Stimulated activated CD8-positive, alpha-beta memory T cell treated with anti-CD3 and anti-CD28 coated beads, Interleukin-4, amount 100 ng/mL, for 24 hours (primary cell): ENCODE data around the gene ATXN10.
A peak's percentile ranks its signal among the peaks of the same experiment; 100 is the strongest.

Experiments
- DNase-seq: peaks from one replicate; pipeline ENCODE4 v3.0.0-alpha.2; 2020; ENCODE audit warnings: low read depth

The ATXN10 gene

DNA sequence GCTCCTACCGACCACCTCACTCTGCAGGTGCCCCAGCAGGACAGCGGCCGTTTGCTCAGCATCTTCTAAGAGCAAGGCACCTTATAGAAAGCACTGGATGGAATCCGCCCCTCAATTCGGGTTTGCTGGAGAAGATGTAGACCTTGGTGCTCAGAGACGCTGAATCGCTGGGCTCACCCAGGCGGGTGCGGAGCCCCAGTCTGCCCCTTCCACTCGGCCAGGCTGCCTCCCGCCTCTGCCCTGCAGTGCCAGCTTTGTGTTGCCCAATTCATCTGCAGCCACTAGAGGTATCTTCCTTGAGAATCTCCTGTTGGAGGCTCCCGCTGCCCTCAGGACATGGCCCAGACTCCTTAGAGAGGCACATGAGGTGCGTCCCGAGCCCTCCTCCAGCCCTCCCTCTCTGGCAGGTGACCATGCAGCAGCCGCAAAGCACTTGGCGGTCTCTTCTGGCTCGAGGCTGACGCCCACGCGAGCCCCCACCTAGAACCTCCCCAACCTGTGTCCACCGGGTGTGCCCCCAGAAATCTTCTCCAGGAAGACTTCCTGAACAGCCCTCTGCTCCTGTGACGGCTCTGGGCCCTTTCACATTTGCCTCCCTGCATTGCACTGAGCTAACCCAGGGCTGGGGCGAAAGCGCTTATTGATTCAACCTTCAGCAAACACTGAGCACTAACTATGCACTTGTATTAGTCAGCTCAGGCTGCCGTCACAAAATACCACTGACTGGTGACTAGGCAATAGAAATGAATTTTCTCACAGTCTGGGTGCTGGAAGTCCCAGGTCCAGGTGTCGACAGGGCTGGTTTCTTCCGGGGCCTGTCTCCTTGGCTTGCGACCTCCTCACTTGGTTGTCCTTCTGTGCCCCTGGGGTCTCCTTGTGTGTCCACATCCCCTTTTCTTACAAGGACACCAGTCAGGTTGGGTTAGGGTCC, 187.9 kb downstream of the ATXN10 start:
- no peak for DNase-seq

DNA sequence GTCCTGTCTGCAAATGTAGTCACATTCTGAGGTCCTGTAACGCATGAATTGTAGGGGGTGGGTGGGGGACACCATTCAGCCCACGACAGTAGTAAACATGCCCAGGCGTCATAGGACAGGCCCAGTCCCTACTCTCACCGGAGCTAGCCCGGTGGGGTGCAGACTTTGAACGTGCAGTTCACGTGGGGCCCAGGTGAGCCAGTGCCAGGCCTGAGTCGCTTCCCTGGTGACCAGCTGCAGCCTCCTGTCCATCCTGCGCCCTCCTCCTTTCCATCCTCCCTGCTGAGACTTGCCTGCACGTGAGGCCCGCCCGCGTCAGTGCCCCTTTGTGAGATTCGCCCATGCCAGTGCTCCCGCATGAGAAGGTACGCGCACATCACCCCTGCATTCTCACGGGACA, 188.6 kb downstream of the ATXN10 start:
- DNase-seq, result no peak

DNA sequence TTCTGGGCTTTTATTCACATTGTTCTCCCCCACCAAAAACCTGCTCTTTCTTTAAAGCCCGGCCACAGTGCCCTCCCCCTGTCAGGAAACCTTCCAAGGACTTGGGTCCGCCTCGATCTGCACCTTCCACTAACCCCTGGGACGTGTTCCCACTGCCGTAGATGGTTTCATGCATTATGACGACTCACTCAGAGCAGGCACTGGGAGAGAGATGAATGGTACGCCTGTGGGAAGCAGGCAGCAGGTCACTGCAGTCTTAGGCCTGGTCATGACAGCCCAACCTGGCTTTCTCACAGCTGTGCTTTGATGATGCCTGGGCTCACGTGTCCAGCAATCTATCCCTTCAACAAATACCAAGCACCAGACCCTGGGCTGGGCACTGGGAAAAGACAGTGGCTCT, 189.6 kb downstream of the ATXN10 start:
- DNase-seq, result no peak

DNA sequence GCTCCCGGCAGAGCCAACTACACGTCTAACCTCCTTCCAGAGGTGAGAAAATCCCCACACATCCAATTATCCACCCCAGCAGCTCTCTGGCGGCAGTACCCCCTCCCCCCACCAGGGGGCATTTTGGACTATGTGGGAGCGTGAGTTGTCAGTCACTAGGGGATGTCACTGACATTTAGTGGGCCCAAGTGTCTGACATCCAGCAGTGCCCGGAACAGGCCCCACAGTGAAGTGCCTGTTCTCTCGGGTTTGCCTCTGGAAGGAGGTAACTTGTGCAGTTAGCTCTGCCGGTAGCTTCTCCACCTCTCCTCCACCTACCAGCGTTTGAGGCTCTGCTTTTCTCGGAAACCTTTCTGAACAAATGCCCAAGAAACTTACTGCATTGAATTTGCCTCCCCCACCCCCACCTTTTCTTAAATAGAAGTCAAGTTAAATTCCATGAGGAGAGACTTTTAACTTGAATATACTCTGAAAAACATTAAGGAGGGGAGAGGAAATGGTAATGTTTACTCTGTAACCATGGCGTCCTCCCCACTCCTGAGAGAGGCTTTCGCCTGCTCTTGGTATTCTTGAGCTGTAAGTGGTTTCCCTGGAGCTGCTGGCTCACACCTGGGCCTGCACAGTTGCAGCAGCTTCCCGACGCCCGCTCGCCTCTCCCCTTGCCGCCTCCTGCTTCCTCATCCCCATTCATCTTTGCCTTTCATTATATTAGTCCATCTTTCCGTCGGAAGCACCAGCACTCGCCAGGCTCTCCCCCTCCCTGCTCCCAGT, 192.5 kb downstream of the ATXN10 start:
- DNase-seq, result peak; percentile 68

DNA sequence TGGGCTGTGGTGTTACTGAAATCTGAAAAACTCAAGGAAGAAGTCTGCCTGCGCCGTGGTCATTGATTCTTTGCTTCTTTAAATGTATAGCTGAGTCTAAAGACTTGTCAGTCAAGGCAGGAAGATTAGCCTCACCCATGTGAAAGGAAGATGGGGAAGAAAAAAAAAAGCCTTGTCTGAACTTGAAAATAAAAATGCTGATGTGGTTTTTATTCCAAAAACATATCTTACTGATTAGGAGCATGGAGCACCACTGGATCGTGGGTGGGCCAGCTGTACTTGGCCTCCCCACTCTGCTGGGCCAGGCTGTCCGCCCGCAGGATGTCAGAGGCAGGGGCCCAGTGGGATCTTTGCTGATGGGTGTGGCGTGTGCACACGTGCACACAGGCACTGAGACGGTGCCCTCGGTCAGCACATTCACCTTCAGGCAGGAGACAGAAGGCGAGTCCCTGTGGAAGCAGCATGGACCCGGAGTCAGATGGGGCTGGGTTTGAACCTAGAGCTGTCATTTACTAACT, 193.4 kb downstream of the ATXN10 start:
- no peak for DNase-seq

DNA sequence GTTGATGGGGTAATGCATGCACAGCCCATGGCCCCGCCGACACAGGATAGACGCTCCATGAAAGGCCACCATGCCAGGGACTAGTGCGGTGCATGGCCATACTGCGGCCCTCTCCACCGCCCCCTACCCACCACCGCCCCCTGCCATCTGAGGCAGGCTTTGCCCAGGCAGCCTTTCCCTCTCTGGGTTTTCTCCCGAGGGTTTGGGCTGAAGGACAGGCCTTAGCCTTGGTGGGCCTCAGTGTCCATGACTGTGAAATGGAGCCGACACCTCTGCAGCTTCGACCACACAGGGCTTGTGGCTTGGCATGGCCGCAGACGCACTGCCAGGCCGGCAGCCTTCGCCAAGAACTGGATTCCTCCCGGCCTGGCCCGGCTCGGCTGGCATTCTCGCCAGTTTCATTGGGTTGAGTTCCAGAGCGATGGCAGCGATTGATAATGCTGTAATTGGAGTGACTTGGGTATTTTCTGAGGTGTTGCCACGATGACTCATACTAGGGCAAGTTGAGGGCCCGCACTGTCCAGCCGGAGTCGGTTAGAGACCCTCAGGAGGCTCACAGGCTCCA, 194.0 kb downstream of the ATXN10 start:
- DNase-seq, result no peak

DNA sequence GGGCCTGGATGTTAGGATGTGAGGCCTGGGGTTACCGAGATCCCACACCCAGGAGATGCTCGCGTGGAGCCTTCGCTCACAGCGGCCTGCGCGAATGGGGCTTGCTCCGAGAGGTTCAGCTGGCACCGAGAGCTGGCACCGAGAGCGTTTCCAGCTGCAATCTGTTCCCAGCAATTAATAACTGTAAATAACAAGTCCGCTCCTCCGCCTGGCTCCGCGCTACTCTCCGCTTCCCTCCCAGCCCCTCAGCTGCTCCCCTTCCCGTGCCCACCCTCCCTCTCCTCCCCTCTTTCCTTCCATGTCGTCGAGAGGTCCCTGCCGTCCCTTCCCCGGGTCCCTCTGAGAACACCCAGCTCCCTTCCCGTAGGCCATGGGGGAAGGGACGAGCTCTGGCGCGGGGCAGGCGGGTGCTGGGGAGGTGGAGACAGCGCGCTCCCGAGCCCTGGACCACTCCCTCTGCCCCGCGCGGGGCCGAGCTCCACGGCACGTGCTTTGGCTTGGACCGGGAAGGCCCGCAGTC, 194.6 kb downstream of the ATXN10 start:
- no peak for DNase-seq

DNA sequence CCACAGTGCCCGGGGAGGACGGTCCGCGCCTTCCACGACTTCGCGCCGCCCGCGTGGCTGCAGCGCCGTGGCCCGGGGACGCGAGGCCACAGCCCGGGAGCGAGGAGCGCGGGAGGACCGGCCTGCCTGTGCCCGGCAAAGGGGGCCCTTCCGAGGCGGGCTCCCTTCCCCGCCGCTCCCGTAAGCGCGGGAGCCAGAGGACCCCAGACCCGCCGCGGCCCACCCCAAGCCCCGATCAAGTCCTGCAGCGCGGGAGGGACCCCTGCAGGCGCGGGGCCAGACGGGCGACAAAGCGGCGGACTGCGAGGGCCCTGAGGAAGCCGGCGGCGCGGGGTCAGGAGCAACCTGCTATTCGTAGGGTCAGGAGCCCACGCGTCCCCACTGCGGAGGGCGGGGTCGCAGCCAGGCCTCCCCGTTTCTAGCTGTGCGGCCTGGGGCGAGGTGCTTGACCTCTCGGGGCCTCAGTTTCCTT, 195.0 kb downstream of the ATXN10 start:
- DNase-seq, result no peak

DNA sequence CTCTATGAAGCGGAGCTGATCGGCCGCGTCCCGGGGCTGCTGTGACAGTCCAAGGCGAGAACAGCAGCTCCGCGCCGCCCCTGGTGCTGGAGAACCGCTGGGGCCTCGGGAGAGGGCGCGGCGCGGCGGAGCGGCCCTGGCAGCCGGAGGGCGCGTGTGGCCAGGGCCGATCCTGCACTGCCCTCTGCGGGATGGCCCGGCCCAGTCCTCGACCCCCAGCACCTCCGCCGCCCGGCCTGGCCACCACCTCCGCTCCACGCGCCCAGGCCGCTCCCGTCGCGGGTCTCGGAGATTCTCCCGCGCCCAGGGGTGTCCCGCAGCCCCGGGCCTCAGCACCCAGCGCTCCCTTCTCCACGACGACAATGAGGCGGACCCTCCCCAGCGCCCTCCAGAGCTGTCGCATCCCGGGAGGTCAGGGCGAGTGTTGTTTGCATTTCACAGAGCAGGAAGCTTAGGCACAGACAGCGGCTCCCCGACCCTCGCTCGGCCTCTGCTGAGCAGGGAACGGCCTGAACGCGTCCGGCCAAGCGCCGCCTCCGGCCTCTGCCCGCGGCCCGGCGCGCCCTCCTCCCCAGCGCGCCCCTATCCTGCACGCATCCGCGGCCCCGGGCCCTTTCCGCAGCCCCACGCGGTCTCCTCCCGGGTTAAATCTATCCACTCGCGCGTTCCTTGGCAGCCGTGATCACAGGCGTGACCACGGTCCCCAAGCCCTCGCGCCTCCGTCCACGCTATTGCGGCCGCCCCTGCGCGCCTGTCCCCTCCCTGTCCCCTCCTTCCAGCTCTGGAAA, 195.7 kb downstream of the ATXN10 start:
- no peak for DNase-seq

DNA sequence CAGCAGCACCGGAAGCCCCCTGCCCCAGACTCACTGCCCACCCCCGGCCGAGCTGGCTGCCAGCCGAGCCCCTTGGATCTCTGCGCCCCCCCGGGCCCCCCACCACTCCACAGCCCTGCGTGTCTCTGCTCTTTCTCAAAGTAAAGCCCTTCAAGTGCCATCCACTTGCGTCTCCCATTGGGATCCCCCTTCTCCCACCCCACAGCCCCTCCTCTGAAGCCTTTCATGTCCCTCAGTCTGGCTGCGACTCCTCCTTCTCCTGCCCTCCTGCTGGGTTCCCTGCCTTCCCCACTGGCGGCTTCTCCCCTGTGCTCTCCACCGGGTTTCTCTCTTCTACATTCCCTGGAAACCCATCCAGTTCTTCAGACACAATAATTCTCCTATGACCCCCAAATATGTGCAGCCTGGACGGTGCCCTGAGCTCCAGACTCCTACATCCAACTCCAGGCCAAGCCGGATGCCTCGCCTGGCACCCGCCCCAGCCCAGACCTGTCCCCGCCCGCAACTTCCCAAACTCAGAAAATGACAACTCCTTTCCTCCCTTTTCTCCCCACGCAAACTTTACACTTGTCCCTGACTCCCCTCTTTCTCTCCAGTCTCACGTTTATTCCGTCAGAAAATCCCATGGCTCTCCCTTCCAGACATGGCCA, 196.4 kb downstream of the ATXN10 start:
- no peak for DNase-seq

DNA sequence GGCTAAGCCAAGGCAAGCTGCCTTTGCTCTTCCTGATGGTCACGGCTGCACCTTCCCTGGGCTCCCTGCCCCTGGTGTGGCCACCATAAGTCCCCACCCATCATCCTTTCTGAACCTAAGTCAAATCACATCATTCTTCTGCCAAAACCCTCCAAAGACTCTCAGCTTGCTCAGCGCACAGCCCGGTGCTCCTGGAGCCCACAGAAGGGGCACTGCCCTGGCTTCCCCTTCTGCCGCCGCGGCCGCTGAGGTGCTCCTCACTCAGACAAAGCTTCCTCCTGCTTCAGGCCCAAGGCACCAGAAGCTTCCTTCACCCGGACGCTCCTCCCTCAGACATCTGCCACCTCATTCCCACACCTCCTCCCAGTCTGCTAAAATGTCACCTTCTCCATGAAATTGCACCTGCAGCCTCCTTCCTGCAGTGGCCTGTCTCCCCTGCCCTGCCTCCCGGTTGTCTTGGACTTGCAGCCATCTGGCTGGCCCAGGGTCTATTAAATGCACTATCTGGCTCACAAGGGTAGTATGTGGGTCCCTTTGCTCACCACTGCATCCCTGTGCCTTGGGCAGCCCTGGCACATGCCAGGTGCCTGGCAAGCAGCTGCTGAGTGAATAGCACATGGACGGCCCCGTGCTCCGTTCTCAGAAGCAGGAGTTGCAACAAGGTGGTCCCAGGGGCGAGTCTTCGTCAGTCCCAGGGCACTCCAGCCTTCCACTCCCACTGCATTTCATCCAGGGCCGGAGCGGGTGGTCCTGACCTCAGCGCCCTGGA, 197.1 kb downstream of the ATXN10 start:
- DNase-seq, result no peak

DNA sequence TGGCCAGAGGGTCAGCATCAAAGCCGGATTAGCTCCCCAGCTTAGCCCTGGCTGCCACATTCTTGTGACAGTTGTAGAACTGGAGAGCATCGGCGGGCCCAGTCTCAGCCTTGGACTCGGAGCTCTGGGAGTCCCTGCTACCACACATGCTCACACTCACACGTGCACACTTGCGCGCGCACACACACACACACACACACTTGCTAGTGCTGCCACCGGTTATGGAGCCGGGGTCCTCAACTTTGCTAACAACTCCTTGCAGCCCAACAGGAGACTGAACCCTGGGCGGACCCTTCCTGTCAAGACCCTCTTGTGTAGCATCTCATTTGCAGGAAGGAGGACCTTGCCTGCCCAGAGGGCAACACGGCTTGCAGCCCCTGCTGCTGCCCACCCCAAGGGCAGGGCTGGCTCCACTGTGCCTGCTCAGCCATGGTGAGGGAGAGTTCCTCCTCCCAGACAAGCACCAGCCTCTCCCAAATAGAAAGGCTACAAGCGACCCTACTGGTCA, 197.8 kb downstream of the ATXN10 start:
- DNase-seq, result no peak

DNA sequence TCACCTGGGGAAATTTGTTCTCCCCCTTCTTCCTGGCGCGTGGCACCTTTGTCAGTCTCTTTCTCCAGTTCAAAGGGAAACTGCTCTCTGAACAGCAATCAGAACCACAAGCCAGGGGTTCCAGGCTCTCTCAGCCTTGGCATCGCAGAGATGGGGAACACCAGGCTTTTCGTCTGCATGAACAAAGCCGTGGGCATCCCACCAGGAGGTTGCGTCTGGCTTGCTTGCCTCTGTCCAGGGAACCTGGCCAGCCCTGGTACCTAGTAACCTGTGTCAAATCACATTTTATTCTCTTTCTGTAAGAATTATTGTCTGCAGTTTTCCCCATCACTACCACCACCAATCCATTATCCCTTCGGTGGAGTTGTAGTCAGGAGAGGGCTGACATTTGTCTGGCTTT, 198.4 kb downstream of the ATXN10 start:
- DNase-seq, result no peak

DNA sequence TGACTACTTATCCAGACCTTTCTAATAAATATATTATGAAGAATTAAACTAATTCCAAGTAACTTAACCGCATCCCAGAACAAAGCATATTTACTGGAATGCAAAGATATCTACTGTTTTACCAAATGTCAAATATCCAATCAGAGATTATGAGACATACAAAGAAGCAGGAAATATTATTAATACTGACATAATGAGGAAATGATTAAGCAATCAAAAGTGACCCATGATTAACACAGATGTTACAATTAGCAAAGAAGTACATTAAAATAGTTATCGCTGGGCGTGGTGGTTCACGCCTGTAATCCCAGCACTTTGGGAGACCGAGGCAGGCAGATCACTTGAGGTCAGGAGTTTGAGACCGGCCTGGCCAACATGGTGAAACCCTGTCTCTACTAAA, 200.1 kb downstream of the ATXN10 start:
- no peak for DNase-seq

DNA sequence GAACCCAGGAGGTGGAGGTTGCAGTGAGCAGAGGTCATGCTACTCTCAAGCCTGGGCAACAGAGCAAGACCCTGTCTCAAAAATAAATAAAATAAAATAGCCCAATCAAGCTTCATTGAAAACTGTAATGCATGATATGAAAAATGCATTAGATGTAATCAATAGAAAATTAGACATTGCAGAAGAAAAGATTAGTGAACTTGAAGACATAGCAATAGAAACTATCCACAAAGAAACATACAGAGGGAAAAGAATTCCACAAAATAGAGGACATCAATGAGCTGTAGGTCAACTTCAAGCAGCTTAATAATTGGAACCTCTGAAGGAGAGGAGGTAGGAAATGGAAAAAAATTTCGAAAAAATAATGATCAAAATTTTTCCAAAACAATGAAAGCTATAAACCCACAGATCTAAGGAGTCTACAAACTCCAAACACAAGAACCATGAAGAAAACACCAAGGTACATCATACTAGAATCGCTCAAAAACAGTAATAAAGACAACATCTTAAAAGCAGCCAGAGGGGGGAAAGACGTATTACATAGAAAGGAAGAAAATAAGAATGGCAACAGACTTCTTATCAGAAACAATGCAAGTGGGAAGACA, 201.1 kb downstream of the ATXN10 start:
- no peak for DNase-seq

DNA sequence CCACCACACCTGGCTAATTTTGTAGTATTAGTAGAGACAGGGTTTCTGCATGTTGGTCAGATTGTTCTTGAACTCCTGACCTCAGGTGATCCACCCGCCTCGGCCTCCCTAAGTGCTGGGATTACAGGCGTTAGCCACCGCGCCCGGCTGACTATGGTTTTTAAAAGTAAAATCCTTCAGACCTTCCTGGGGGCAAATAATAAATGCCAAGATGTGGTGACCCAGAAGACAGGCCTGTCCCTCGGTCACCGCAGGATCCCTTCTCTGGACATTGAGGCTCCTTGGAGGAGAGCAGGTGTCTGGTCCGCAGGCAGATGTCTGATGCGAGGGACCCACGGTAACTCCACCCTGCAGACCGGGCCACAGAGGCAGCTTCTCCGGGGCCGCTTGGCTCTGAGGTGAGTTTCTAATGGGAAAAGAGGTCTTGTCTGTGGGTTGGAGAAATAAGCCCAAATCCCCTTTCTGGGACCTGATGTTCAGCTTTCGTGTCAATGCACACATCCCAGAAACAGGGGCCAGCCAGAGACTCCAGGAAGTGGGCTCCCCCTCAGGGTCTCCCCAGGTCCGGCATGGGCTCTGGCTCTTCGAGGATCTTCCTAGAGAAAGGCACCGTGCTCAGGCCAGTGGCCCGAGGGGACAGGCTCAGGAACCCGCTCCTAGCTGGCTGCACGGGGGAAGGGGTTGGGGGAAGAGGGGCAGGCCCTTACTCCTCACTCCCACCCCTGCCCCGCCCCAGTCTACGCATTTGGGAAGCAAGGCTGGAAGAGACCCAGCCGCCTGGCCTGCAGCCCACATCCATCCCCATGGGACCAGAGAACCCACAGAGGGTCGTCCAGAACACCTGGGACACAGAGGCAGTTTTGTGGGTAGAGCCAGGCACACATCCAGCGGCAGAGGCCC, 204.8 kb downstream of the ATXN10 start:
- no peak for DNase-seq

DNA sequence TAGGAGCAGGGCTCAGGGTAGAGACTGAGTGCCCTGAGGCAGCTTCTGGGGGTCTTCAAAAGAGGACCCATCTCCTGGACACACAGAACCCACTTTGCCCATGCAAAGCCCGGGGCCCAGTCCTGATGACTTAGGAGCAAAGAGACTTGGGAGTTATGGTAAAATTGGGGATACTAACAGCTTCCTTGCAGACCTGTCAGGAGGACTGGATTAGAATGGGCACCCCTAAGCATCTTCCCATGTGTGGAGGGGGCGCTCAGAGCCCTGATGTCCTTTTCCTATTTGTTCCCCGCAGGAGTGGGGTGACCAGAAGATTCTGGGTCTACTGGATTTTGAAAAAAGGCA, 205.4 kb downstream of the ATXN10 start:
- DNase-seq, result no peak

DNA sequence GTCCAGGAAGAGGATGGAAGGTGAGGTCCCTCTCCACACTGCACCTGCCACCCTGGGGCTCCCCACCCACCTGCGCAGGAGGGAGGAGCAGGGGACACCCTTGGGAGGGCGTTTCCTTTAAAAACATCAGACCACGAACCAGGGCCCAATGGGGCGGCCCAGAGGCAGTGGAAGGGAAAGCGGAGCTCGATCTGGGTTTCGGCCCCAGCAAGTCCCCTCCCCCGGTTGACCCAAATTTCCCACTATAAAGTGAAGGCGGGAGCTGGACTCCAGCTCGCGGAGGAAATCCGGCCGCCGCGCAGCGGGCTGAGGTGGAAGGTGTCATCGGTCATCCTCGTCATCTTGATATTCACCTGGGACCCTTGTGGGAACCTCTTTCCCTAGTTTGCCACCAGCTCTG, 206.0 kb downstream of the ATXN10 start:
- no peak for DNase-seq
